ENCODE results near the gene ANO1. TPM values are rescaled to one million over a fixed set of nuclear protein-coding genes. Genes with fewer than 3 reads are reported as not detected.

ANO1 gene
- total and polyA plus RNA-seq, 4 donors = 7.8 to 64.8 (median 32.2) TPM

GRCh38 chr11:70193411-70194292 is 115.5 kb downstream of the ANO1 start:
- no peak overlapping the region for H3K9ac ChIP-seq (ENCODE audit: low read depth in 1 of 2, low read length in 2 of 2)
- no peak for TF ChIP-seq ZBTB33 (IDR thresholded peaks at IDR 0.05)
- no peak overlapping the region for H3K27ac ChIP-seq (ENCODE audit: low read depth in 1 of 2, low read length in 2 of 2)
- peaks cover 0 to 3% (median 0%) of the 10 kb centered on the region in 4 donors for H3K36me3 ChIP-seq (ENCODE audit: control insufficient read depth in 4 of 4, insufficient read depth in 3 of 4, low read depth in 1 of 4, low read length in 3 of 4)
- no peak overlapping the region for H3K4me3 ChIP-seq (ENCODE audit: low read depth in 1 of 3, low read length in 3 of 3)
- WGBS = 84% methylated on average over 7 of the region's 7 CpGs
- no peak for DNase-seq (ENCODE audit: low spot score)
- H3K4me1 ChIP-seq (ENCODE audit: control insufficient read depth in 4 of 4, insufficient read depth in 4 of 4, low read length in 3 of 4) = peaks cover 0 to 4% (median 0%) of the 10 kb centered on the region in 4 donors
- H3K9me3 ChIP-seq (ENCODE audit: control insufficient read depth in 4 of 4, low read length in 3 of 4) = no peaks in the 10 kb centered on the region
- no peaks in the 10 kb centered on the region for H3K27me3 ChIP-seq (ENCODE audit: control insufficient read depth in 4 of 4, insufficient read depth in 4 of 4, low read length in 3 of 4)

GRCh38 chr11:70194792-70195791 is 117.0 kb downstream of the ANO1 start:
- Histone ChIP-seq H3K4me1 (ENCODE audit: control insufficient read depth in 4 of 4, insufficient read depth in 4 of 4, low read length in 3 of 4) (peaks cover 0 to 4% (median 0%) of the 10 kb centered on the region in 4 donors), H3K27ac (ENCODE audit: low read depth in 1 of 2, low read length in 2 of 2) (no peak overlapping the region), H3K36me3 (ENCODE audit: control insufficient read depth in 4 of 4, insufficient read depth in 3 of 4, low read depth in 1 of 4, low read length in 3 of 4) (no peaks in the 10 kb centered on the region), H3K9me3 (ENCODE audit: control insufficient read depth in 4 of 4, low read length in 3 of 4) (no peaks in the 10 kb centered on the region), H3K27me3 (ENCODE audit: control insufficient read depth in 4 of 4, insufficient read depth in 4 of 4, low read length in 3 of 4) (no peaks in the 10 kb centered on the region), H3K9ac (ENCODE audit: low read depth in 1 of 2, low read length in 2 of 2) (no peak overlapping the region), H3K4me3 (ENCODE audit: low read depth in 1 of 3, low read length in 3 of 3) (no peak overlapping the region)
- DNase-seq (ENCODE audit: low spot score) = no peak
- TF ChIP-seq GABPA (IDR thresholded peaks at IDR 0.05 in 1 of 2, conservative IDR thresholded peaks at IDR 0.05 in 1 of 2) (no peak), HNF4G (IDR thresholded peaks at IDR 0.05) (no peak), HNF4A (conservative IDR thresholded peaks at IDR 0.05) (no peak), ATF3 (IDR thresholded peaks at IDR 0.05) (no peak), ZBTB33 (IDR thresholded peaks at IDR 0.05) (no peak), CTCF (IDR thresholded peaks at IDR 0.05; ENCODE audit: low read depth, low read length, missing input control) (no peak), RAD21 (IDR thresholded peaks at IDR 0.05) (no peak), RXRA (IDR thresholded peaks at IDR 0.05) (no peak), FOXA2 (IDR thresholded peaks at IDR 0.05) (no peak), FOXA1 (IDR thresholded peaks at IDR 0.05) (no peak), SP1 (IDR thresholded peaks at IDR 0.05) (no peak), NR2F2 (IDR thresholded peaks at IDR 0.05) (no peak), MAX (IDR thresholded peaks at IDR 0.05) (no peak), EGR1 (IDR thresholded peaks at IDR 0.05; ENCODE audit: low read depth in 2 of 2) (no peak), JUND (IDR thresholded peaks at IDR 0.05) (no peak), TAF1 (conservative IDR thresholded peaks at IDR 0.05) (no peak), YY1 (IDR thresholded peaks at IDR 0.05) (no peak)
- TF ChIP-seq, protein P1, sequence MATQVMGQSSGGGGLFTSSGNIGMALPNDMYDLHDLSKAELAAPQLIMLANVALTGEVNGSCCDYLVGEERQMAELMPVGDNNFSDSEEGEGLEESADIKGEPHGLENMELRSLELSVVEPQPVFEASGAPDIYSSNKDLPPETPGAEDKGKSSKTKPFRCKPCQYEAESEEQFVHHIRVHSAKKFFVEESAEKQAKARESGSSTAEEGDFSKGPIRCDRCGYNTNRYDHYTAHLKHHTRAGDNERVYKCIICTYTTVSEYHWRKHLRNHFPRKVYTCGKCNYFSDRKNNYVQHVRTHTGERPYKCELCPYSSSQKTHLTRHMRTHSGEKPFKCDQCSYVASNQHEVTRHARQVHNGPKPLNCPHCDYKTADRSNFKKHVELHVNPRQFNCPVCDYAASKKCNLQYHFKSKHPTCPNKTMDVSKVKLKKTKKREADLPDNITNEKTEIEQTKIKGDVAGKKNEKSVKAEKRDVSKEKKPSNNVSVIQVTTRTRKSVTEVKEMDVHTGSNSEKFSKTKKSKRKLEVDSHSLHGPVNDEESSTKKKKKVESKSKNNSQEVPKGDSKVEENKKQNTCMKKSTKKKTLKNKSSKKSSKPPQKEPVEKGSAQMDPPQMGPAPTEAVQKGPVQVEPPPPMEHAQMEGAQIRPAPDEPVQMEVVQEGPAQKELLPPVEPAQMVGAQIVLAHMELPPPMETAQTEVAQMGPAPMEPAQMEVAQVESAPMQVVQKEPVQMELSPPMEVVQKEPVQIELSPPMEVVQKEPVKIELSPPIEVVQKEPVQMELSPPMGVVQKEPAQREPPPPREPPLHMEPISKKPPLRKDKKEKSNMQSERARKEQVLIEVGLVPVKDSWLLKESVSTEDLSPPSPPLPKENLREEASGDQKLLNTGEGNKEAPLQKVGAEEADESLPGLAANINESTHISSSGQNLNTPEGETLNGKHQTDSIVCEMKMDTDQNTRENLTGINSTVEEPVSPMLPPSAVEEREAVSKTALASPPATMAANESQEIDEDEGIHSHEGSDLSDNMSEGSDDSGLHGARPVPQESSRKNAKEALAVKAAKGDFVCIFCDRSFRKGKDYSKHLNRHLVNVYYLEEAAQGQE (IDR thresholded peaks at IDR 0.05) = no peak
- 82% methylated on average over 3 of the region's 3 CpGs for whole genome bisulfite sequencing

All from liver (tissue), 9 donors.